Urinary bladder (tissue), 4 donors: ENCODE measurements around the gene COL8A1. TPM values are rescaled to one million over a fixed set of nuclear protein-coding genes. Genes with fewer than 3 reads are reported as not detected.

ENCODE experiments used
- DNase-seq: peaks from one replicate; pipeline ENCODE4 v3.0.0-alpha.2; 2015; ENCODE audit errors: extremely low spot score
- H3K27ac ChIP-seq: one replicate; pipeline ENCODE4 v1.5.1; 2013; ENCODE audit warnings: low read depth, mild to moderate bottlenecking, moderate library complexity
- H3K36me3 ChIP-seq: one replicate; pipeline ENCODE4 v1.6.1; 2013; ENCODE audit warnings: mild to moderate bottlenecking, moderate library complexity; ENCODE audit not compliant: insufficient read depth
- H3K4me1 ChIP-seq: one replicate; pipeline ENCODE4 v1.6.1; 2013; ENCODE audit warnings: mild to moderate bottlenecking, moderate library complexity; ENCODE audit not compliant: insufficient read depth
- H3K4me3 ChIP-seq: one replicate; pipeline ENCODE4 v1.5.1; 2013; ENCODE audit warnings: low read depth, low read length
- WGBS: extraction: QIAGEN DNeasy Blood & Tissue Kit; methylation state at CpG from one replicate; pipeline ENCODE4 v1.1.7; 2013; 5-methylcytosine and 5-hydroxymethylcytosine counted together
- polyA plus RNA-seq: library from polyadenylated mRNA; stranded (reverse); fragments of 200-250 nt; gene quantifications from one replicate; pipeline ENCODE4 v1.2.3, GENCODE V29; 2013
- total RNA-seq: library from RNA; depleted of rRNA; stranded (reverse); fragments of >200 nt; gene quantifications from one replicate; pipeline ENCODE4 v1.2.3, GENCODE V29; 2014
- donor health status: healthy with polysubstance abuse.
- donor health status: healthy.

Gene COL8A1
- total and polyA plus RNA-seq, 2 donors, result 21.1 to 26.4 TPM

- 32% methylated on average over 2 of the region's 2 CpGs for WGBS
- Histone ChIP-seq H3K4me1 (no peaks in the 10 kb centered on the region), H3K4me3 (no peak overlapping the region), H3K27ac (no peak overlapping the region), H3K36me3 (no peaks in the 10 kb centered on the region)
- no peak for DNase-seq
Measured at GRCh38 chr3:99668044-99668443, 29.6 kb downstream of the COL8A1 start.

GRCh38 chr3:99669879-99670555 is 31.6 kb downstream of the COL8A1 start:
- Histone ChIP-seq H3K27ac (no peak overlapping the region), H3K4me1 (no peaks in the 10 kb centered on the region), H3K36me3 (no peaks in the 10 kb centered on the region), H3K4me3 (no peak overlapping the region)
- WGBS, result 72% methylated on average over 2 of the region's 2 CpGs
- no peak for DNase-seq

GRCh38 chr3:99670556-99670950 is 32.2 kb downstream of the COL8A1 start:
- no peaks in the 10 kb centered on the region for H3K4me1 ChIP-seq
- H3K4me3 ChIP-seq, result no peak overlapping the region
- H3K36me3 ChIP-seq, result no peaks in the 10 kb centered on the region
- WGBS, result 87% methylated on average over 2 of the region's 2 CpGs
- DNase-seq, result no peak
- H3K27ac ChIP-seq, result no peak overlapping the region

GRCh38 chr3:99674086-99674789 is 35.8 kb downstream of the COL8A1 start:
- H3K4me1 ChIP-seq, result peaks cover 2% of the 10 kb centered on the region
- 72% methylated on average over 2 of the region's 2 CpGs for WGBS
- no peak overlapping the region for H3K4me3 ChIP-seq
- no peak for DNase-seq
- H3K36me3 ChIP-seq, result no peaks in the 10 kb centered on the region
- no peak overlapping the region for H3K27ac ChIP-seq

GRCh38 chr3:99678023-99678422 is 39.6 kb downstream of the COL8A1 start:
- H3K4me3 ChIP-seq, result no peak overlapping the region
- DNase-seq, result no peak
- H3K27ac ChIP-seq, result peak overlapping the region; percentile 63
- 52% methylated on average over 1 of the region's 1 CpG for WGBS
- peaks cover 2% of the 10 kb centered on the region for H3K4me1 ChIP-seq
- no peaks in the 10 kb centered on the region for H3K36me3 ChIP-seq

- 43% methylated on average over 2 of the region's 2 CpGs for WGBS
- Histone ChIP-seq H3K36me3 (no peaks in the 10 kb centered on the region), H3K27ac (no peak overlapping the region), H3K4me1 (peaks cover 2% of the 10 kb centered on the region), H3K4me3 (no peak overlapping the region)
- DNase-seq, result no peak
Measured at GRCh38 chr3:99678896-99679295, 40.5 kb downstream of the COL8A1 start.

GRCh38 chr3:99681512-99681911 is 43.1 kb downstream of the COL8A1 start:
- H3K27ac ChIP-seq, result no peak overlapping the region
- peaks cover 2% of the 10 kb centered on the region for H3K4me1 ChIP-seq
- no peak for DNase-seq
- no peak overlapping the region for H3K4me3 ChIP-seq
- WGBS, result 58% methylated on average over 1 of the region's 1 CpG
- H3K36me3 ChIP-seq, result no peaks in the 10 kb centered on the region

GRCh38 chr3:99681976-99682375 is 43.6 kb downstream of the COL8A1 start:
- no peak overlapping the region for H3K27ac ChIP-seq
- no peak for DNase-seq
- WGBS, result 97% methylated on average over 9 of the region's 9 CpGs
- H3K4me3 ChIP-seq, result no peak overlapping the region
- H3K4me1 ChIP-seq, result peaks cover 2% of the 10 kb centered on the region
- H3K36me3 ChIP-seq, result no peaks in the 10 kb centered on the region

- no peak overlapping the region for H3K27ac ChIP-seq
Measured at GRCh38 chr3:99683465-99683864, 45.1 kb downstream of the COL8A1 start.

GRCh38 chr3:99683876-99684275 is 45.5 kb downstream of the COL8A1 start:
- no peak for DNase-seq
- no peaks in the 10 kb centered on the region for H3K36me3 ChIP-seq
- H3K27ac ChIP-seq, result no peak overlapping the region
- no peak overlapping the region for H3K4me3 ChIP-seq
- 96% methylated on average over 3 of the region's 3 CpGs for WGBS
- no peaks in the 10 kb centered on the region for H3K4me1 ChIP-seq

More at GRCh38 chr3:99683465-99683864, 45.1 kb downstream of the COL8A1 start:
- H3K4me1 ChIP-seq, result no peaks in the 10 kb centered on the region
- WGBS, result 34% methylated on average over 1 of the region's 1 CpG
- no peaks in the 10 kb centered on the region for H3K36me3 ChIP-seq
- no peak for DNase-seq
- H3K4me3 ChIP-seq, result no peak overlapping the region

- WGBS, result 66% methylated on average over 4 of the region's 4 CpGs
- Histone ChIP-seq H3K4me1 (no peaks in the 10 kb centered on the region), H3K4me3 (no peak overlapping the region), H3K36me3 (no peaks in the 10 kb centered on the region), H3K27ac (no peak overlapping the region)
- no peak for DNase-seq
Measured at GRCh38 chr3:99684644-99685043, 46.2 kb downstream of the COL8A1 start.

- no peaks in the 10 kb centered on the region for H3K4me1 ChIP-seq
- no peak overlapping the region for H3K27ac ChIP-seq
- WGBS, result 82% methylated on average over 1 of the region's 1 CpG
- no peaks in the 10 kb centered on the region for H3K36me3 ChIP-seq
- H3K4me3 ChIP-seq, result no peak overlapping the region
- no peak for DNase-seq
Measured at GRCh38 chr3:99686469-99686868, 48.1 kb downstream of the COL8A1 start.

GRCh38 chr3:99686955-99687612 is 48.7 kb downstream of the COL8A1 start:
- Histone ChIP-seq H3K4me3 (no peak overlapping the region), H3K27ac (no peak overlapping the region), H3K36me3 (no peaks in the 10 kb centered on the region), H3K4me1 (no peaks in the 10 kb centered on the region)
- WGBS, result 40% methylated on average over 8 of the region's 8 CpGs
- no peak for DNase-seq
